GM12872 (cell line): ENCODE data around the gene KIAA1586.
"Not testable (repeated sequence)": the region's sequence is repeated elsewhere in the genome, so short reads cannot be mapped to it uniquely, and the experiment has no call there.

Experiments
- CTCF ChIP-seq: IDR thresholded peaks from 3 replicates; pipeline ENCODE4 v1.5.1; 2011; ENCODE audit warnings: low read depth, mild to moderate bottlenecking, low read length, moderate library complexity; ENCODE audit not compliant: insufficient read depth

Gene KIAA1586

GRCh38 chr6:57046332-57047256 is at the start of gene KIAA1586:
Gene KIAA1586, plus strand, starts transcription at chr6:57046693. Its CDS starts 63 bp downstream, at chr6:57046756.
- not testable (repeated sequence) for TF ChIP-seq CTCF

DNA sequence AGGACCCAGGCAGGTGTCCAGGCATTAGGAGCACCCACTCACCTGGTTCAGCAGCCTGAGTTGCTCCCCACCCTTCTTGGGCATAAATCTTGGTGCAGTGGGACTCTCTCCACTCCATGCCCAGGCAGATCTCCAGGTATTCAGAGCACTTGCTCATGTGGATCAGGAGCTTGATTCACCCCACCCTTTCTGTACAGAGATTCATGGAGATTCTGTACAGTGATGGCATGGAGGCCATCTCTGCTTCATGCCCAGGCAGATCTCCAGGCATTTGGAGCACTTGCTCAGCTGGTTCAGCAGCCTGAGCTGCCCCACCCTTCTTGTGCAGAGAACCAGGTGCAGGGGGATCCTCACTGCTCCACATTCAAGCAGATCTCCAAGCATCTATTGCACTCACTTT is 47.4 kb upstream of the KIAA1586 start:
- no peak for TF ChIP-seq CTCF

DNA sequence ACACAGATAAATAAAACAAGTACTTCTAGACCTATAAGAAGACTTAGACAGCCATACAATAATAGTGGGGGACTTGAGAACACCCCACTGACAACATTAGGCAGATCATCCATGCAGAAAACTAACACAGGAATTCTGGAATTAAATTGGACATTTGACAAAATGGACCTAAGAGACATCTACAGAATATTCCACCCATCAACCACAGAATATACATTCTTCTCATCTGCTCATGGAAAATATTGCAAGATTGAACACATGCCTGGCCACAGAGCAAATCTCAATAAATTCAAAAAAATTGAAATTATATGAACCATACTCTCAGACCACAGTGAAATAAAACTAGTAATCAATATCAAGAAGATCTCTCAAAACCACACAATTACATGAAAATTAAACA is 44.3 kb upstream of the KIAA1586 start:
- no peak for TF ChIP-seq CTCF

GRCh38 chr6:57004292-57004691 is 42.2 kb upstream of the KIAA1586 start:
- no peak for TF ChIP-seq CTCF

GRCh38 chr6:57006101-57006500 is 40.4 kb upstream of the KIAA1586 start:
- no peak for TF ChIP-seq CTCF

DNA sequence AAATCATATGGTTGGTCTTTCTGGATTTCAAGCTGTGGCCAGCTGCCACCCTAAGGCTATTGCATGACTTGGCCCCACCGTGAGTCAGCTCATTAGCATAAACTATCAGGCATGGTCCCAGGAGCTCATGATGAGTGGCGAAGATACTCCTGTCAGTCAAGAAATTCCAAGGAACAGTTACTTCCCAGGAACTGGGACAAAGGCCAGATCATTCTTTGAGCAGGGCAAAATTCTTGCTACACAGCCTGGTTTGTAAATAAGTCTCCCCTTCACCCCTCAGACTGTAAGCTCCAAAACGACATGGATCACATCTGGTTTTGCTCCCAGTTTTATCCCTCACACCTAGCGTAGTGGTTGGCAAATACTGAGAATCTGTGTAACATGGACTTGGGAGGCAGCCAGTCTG is 33.0 kb upstream of the KIAA1586 start:
- no peak for TF ChIP-seq CTCF

GRCh38 chr6:57017069-57017468 is 29.4 kb upstream of the KIAA1586 start:
- TF ChIP-seq CTCF: no peak
